Esophagus muscularis mucosa (tissue), 4 donors: Measurements from ENCODE around the gene SCN9A. TPM values are rescaled to one million over a fixed set of nuclear protein-coding genes. Genes with fewer than 3 reads are reported as not detected.

Experiments used
- DNase-seq: peaks from one replicate; pipeline ENCODE4 v3.0.0-alpha.2; 2017; ENCODE audit errors: extremely low spot score
- H3K27ac ChIP-seq, 4 donors: fragments of 200-600 bp; sonication (generic); replicated peaks in 1 of 4; 1 replicate in 3 of 4; 2 replicates in 1 of 4; pipeline ENCODE4 v1.5.1; 2016 to 2019; ENCODE audit warnings: mild to moderate bottlenecking in 1 of 4
- H3K27me3 ChIP-seq, 4 donors: fragments of 200-600 bp; sonication (generic); one replicate each; pipeline versions ENCODE4 v1.5.1 to v1.6.0; 2016 to 2019
- H3K36me3 ChIP-seq, 4 donors: fragments of 200-600 bp; sonication (generic); one replicate each; pipeline ENCODE4 v1.5.1; 2016 to 2019
- H3K4me1 ChIP-seq, 4 donors: fragments of 200-600 bp; sonication (generic); one replicate each; pipeline ENCODE4 v1.5.1; 2016 to 2019
- H3K4me3 ChIP-seq, 4 donors: fragments of 200-600 bp; sonication (generic); 1 replicate in 2 of 4; 2 replicates in 2 of 4; pipeline ENCODE4 v1.5.1; 2016 to 2019; ENCODE audit warnings: mild to moderate bottlenecking in 4 of 4, moderate library complexity in 1 of 4
- H3K9me3 ChIP-seq, 4 donors: fragments of 200-600 bp; sonication (generic); 1 replicate in 3 of 4; 2 replicates in 1 of 4; pipeline ENCODE4 v1.5.1; 2016 to 2019
- EP300 ChIP-seq: sonication (generic); formaldehyde crosslinking; IDR thresholded peaks from one replicate; pipeline ENCODE4 v1.6.1; 2017; ENCODE audit warnings: antibody characterized with exemption
- POLR2A ChIP-seq: fragments of 450-650 bp; IDR thresholded peaks from one replicate; pipeline ENCODE4 v1.6.1; 2017; ENCODE audit warnings: antibody characterized with exemption, moderate library complexity, mild to moderate bottlenecking, low read depth
- POLR2AphosphoS5 ChIP-seq, 2 donors: sonication (generic); formaldehyde crosslinking; IDR thresholded peaks; one replicate each; pipeline ENCODE4 v1.6.1; 2017; ENCODE audit warnings: antibody characterized with exemption in 2 of 2
- WGBS: methylation state at CpG from one replicate; pipeline ENCODE4 v1.1.5; 2018; 5-methylcytosine and 5-hydroxymethylcytosine counted together
- intact Hi-C: fragments of 100-400 bp; cut with DNase I; formaldehyde crosslinking; loops from one replicate; pipeline ENCODE4 v1.15.1; 2023
- total RNA-seq, 4 donors: library from RNA; depleted of rRNA; stranded (reverse); fragments of >200 nt; gene quantifications; one replicate each; pipeline versions ENCODE4 v1.1.0 to v1.2.1, GENCODE V29; 2016
- TF ChIP-seq, protein P1 (sequence below), 3 experiments: fragments of 200-600 bp in 2 of 3; fragments of 450-650 bp in 1 of 3; sonication (generic) in 2 of 3; IDR thresholded peaks; one replicate each; pipeline ENCODE4 v1.5.1; 2017 to 2019; ENCODE audit warnings: antibody characterized with exemption in 3 of 3, mild to moderate bottlenecking in 2 of 3, moderate library complexity in 1 of 3

SCN9A gene
- total RNA-seq, 4 donors from 2014 or later, result 4.0 to 7.8 (median 5.2) TPM

DNA sequence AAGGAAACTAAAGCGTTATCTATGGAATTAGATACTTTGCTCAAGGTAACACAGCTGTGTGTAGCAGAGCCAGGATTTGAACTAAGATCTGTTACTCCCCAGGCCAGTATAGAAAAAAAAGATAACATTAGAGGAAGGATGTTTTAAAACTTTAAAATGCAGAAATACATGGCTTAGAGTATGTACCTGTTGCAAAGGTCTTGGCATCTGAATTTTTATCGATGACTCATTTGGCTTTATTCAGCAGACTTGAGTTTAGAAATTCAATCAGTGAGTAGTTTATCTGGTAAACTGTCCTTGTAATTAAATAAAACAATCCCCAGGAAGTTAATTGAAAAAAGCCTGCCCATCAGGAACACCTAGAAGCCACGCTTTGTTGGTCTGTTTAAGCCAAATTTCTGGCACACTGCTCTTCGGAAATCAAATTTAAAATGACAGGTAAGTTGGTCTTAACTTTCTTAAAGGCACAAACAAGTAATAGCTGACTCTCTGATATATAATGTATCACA is 36.9 kb downstream of the SCN9A start:
- Histone ChIP-seq H3K27me3 (no peaks in the 10 kb centered on the region), H3K4me1 (no peaks in the 10 kb centered on the region), H3K36me3 (no peaks in the 10 kb centered on the region), H3K27ac (no peak overlapping the region), H3K9me3 (no peaks in the 10 kb centered on the region), H3K4me3 (no peak overlapping the region)
- WGBS, result 94% methylated on average over 4 of the region's 4 CpGs
- TF ChIP-seq, protein P1, sequence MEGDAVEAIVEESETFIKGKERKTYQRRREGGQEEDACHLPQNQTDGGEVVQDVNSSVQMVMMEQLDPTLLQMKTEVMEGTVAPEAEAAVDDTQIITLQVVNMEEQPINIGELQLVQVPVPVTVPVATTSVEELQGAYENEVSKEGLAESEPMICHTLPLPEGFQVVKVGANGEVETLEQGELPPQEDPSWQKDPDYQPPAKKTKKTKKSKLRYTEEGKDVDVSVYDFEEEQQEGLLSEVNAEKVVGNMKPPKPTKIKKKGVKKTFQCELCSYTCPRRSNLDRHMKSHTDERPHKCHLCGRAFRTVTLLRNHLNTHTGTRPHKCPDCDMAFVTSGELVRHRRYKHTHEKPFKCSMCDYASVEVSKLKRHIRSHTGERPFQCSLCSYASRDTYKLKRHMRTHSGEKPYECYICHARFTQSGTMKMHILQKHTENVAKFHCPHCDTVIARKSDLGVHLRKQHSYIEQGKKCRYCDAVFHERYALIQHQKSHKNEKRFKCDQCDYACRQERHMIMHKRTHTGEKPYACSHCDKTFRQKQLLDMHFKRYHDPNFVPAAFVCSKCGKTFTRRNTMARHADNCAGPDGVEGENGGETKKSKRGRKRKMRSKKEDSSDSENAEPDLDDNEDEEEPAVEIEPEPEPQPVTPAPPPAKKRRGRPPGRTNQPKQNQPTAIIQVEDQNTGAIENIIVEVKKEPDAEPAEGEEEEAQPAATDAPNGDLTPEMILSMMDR (IDR thresholded peaks at IDR 0.05), result no peak
- TF ChIP-seq POLR2AphosphoS5 (IDR thresholded peaks at IDR 0.05) (no peak), POLR2A (no peak), EP300 (no peak)
- intact Hi-C loops, result no loop called here
- DNase-seq, result no peak

DNA sequence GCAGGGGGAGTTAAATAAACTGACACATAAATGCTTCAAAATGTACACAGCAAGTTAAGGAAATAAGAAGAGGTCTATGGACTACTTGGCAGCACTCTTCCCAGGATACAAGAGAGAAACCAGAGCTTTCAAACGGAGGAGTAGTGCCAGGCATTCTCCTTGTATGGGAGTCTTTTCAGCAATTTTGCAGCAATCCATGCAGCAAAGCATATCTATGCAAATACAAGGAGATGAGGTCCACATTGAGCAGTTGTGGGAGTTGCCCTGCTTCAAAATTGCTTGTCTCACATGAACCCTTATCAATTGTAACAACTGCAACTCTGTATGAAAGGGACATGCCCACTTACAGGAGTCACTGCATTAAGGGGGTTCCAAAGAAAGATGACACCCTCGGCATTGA is 37.8 kb downstream of the SCN9A start:
- H3K4me1 ChIP-seq, result no peaks in the 10 kb centered on the region
- TF ChIP-seq, protein P1 (IDR thresholded peaks at IDR 0.05), result no peak
- TF ChIP-seq EP300 (no peak), POLR2AphosphoS5 (IDR thresholded peaks at IDR 0.05) (no peak), POLR2A (no peak)
- intact Hi-C loops, result no loop called here
- no peak overlapping the region for H3K4me3 ChIP-seq
- no peak overlapping the region for H3K27ac ChIP-seq
- no peaks in the 10 kb centered on the region for H3K36me3 ChIP-seq
- H3K27me3 ChIP-seq, result no peaks in the 10 kb centered on the region
- DNase-seq, result no peak
- H3K9me3 ChIP-seq, result no peaks in the 10 kb centered on the region
- WGBS, result 77% methylated on average over 2 of the region's 2 CpGs

DNA sequence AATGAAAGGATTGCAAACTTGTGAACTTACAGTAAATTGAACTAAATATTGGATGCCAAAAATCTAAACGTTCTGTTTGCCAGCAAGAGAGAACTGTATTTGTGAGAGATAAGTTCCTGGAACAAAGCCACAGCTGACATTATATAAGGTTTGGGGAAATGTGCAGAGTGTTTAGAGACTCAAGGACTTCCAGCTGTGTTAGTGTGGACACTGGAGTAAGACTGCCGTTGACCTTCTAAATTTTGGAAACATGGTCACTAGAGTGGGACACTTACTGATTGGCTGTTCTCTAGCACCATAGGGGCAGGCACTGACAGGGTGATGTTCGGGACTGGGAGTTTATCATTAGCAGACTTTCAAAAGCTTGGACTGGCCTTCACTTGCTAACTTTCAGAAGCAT is 40.5 kb downstream of the SCN9A start:
- no peak overlapping the region for H3K27ac ChIP-seq
- TF ChIP-seq POLR2AphosphoS5 (IDR thresholded peaks at IDR 0.05), result no peak
- TF ChIP-seq, protein P1 (IDR thresholded peaks at IDR 0.05), result no peak
- no peak for TF ChIP-seq EP300
- TF ChIP-seq POLR2A, result no peak
- H3K27me3 ChIP-seq, result no peaks in the 10 kb centered on the region
- intact Hi-C loops, result no loop called here
- no peaks in the 10 kb centered on the region for H3K4me1 ChIP-seq
- H3K9me3 ChIP-seq, result no peaks in the 10 kb centered on the region
- WGBS, result 28% methylated on average over 3 of the region's 3 CpGs
- no peak for DNase-seq
- H3K36me3 ChIP-seq, result no peaks in the 10 kb centered on the region
- H3K4me3 ChIP-seq, result no peak overlapping the region

DNA sequence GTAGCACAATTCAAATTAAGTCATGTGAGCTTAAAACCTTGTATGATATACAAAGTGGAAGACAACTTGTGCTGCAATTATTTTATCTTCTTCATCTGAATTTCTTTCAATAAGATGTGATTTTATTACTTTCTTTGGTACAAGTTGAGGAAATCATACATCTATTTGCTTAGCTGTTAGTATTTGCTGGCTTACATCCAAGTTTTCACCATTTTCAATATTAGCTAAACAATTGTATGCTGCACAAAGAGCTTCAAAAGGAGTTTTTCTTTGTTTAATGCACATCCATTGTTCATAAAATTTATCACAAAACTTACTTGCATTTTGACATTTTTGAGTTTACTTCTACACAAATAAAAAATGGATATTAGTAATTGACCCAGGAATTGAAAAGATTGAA is 40.9 kb downstream of the SCN9A start:
- no peak for DNase-seq
- H3K27ac ChIP-seq, result no peak overlapping the region
- TF ChIP-seq, protein P1 (IDR thresholded peaks at IDR 0.05), result no peak
- TF ChIP-seq EP300 (no peak), POLR2A (no peak)
- no peaks in the 10 kb centered on the region for H3K36me3 ChIP-seq
- intact Hi-C loops, result no loop called here
- H3K9me3 ChIP-seq, result no peaks in the 10 kb centered on the region
- no peaks in the 10 kb centered on the region for H3K4me1 ChIP-seq
- H3K4me3 ChIP-seq, result no peak overlapping the region
- H3K27me3 ChIP-seq, result no peaks in the 10 kb centered on the region

DNA sequence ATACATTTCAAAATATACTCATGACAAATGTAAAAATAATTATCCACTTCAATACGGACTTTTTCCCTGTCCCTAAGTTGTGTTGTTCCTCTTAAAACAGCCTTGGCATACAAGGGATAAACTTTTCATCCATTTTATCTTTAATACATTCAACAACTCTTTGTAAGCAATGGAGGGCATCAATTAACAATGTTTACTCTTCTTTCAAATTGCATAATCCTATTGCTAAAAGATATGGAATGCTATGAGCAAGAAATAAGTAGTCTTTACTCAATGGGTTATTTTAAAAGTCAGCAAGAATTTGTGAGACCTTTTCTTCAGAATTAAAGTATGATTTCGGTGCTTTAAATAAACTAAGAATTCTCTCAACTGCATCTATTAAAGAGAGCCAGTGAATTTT is 41.9 kb downstream of the SCN9A start:
- no peak overlapping the region for H3K4me3 ChIP-seq
- no peak for DNase-seq
- no peaks in the 10 kb centered on the region for H3K4me1 ChIP-seq
- TF ChIP-seq POLR2AphosphoS5 (IDR thresholded peaks at IDR 0.05), result no peak
- TF ChIP-seq EP300, result no peak
- TF ChIP-seq, protein P1 (IDR thresholded peaks at IDR 0.05), result no peak
- TF ChIP-seq POLR2A, result no peak
- intact Hi-C loops, result no loop called here
- no peak overlapping the region for H3K27ac ChIP-seq
- no peaks in the 10 kb centered on the region for H3K27me3 ChIP-seq
- 64% methylated on average over 2 of the region's 2 CpGs for WGBS
- no peaks in the 10 kb centered on the region for H3K9me3 ChIP-seq
- H3K36me3 ChIP-seq, result no peaks in the 10 kb centered on the region
